Measurements from ENCODE around the gene CRABP1. TPM values are rescaled to one million over a fixed set of nuclear protein-coding genes. Genes with fewer than 3 reads are reported as not detected.
A peak's percentile ranks its signal among the peaks of the same experiment; 100 is the strongest.

Gene CRABP1
- total RNA-seq (2021) (not detected in 2 replicates), Bru-seq, nascent RNA (not detected), BruChase-seq, experiment 1, labeled RNA remaining after a 2-hour chase (percentile 7 among the genes with signal in this experiment), BruChase-seq, experiment 2, labeled RNA remaining after a 6-hour chase (not detected)
- long read RNA-seq: 0 reads

DNA sequence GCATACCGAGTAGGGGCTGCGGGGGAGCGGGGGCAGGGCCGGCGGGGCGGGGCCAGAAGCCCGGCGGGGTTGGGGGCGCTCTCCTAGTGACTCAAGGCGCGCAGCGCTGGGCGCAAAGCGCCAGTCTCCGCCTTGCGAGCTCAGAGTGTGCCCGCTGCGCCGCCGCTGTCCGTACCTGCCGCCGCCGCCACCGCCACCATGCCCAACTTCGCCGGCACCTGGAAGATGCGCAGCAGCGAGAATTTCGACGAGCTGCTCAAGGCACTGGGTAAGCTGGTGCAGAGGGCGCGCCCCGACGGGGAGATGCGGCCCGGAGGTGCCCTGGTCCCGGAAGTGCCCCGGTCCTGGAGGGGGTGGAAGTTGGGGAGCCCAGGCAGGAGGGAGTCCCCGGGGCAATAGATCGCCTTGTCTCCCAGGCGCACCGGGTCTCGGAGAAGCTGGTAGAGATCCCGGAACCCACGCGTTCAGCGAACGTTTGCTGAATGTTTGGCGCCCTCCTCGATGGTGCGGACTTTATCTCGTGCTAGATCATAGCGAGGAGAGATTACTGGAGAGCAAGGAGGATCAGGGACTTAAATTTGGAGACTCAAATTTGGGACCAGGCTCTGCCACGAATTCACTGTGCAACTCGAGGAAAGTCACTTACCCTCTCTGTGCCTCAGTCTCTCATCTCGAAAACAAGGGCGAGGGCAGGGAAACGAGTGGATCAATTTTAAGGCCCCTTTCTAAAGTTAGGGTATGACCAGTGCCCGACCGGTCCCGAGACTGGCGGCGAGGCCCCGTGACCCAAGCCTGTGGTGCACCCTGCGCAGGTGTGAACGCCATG, at the start of gene CRABP1:
CRABP1 (plus strand) TSS at position 123 of the 826 bp plus-strand sequence; CDS start at position 199, 76 bp downstream.
- Histone ChIP-seq H3K9me3 (ENCODE audit: insufficient read depth, low read depth) (no peaks in the 10 kb centered on the region), H3K4me2 (no peak within 1 kb of the TSS), H3K36me3 (ENCODE audit: low read depth) (no peaks in the 10 kb centered on the region), H3F3A (ENCODE audit: insufficient read depth, low read depth) (no peaks in the 10 kb centered on the region), H3K4me1 (replicated peaks; ENCODE audit: insufficient read depth) (no peaks in the 10 kb centered on the region), H3K9me2 (ENCODE audit: insufficient read depth) (no peaks in the 10 kb centered on the region), H2AFZ (no peak within 1 kb of the TSS), H3K79me2 (ENCODE audit: low read depth) (no peaks in the 10 kb centered on the region), H3K27ac (no peak within 1 kb of the TSS), H3K27me3 (ENCODE audit: insufficient read depth, low read depth) (peaks cover 84% of the 10 kb centered on the region), H3K4me3 (no peak within 1 kb of the TSS), H4K20me1 (ENCODE audit: insufficient read depth) (no peaks in the 10 kb centered on the region)
- POLR2A ChIA-PET (ENCODE audit: unreplicated experiment): no interaction called here
- CTCF ChIA-PET: no interaction called here
- no TSS peak for BruUV-seq (replicated peaks)
- intact Hi-C loops (cut with micrococcal nuclease; ENCODE audit: unreplicated experiment): no loop called here
- no peak for TF ChIP-seq EZH2 (IDR thresholded peaks at IDR 0.05; ENCODE audit: low read depth)
- TF ChIP-seq, protein P1, sequence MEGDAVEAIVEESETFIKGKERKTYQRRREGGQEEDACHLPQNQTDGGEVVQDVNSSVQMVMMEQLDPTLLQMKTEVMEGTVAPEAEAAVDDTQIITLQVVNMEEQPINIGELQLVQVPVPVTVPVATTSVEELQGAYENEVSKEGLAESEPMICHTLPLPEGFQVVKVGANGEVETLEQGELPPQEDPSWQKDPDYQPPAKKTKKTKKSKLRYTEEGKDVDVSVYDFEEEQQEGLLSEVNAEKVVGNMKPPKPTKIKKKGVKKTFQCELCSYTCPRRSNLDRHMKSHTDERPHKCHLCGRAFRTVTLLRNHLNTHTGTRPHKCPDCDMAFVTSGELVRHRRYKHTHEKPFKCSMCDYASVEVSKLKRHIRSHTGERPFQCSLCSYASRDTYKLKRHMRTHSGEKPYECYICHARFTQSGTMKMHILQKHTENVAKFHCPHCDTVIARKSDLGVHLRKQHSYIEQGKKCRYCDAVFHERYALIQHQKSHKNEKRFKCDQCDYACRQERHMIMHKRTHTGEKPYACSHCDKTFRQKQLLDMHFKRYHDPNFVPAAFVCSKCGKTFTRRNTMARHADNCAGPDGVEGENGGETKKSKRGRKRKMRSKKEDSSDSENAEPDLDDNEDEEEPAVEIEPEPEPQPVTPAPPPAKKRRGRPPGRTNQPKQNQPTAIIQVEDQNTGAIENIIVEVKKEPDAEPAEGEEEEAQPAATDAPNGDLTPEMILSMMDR (conservative IDR thresholded peaks at IDR 0.05): no peak
- no peak for DNase-seq

DNA sequence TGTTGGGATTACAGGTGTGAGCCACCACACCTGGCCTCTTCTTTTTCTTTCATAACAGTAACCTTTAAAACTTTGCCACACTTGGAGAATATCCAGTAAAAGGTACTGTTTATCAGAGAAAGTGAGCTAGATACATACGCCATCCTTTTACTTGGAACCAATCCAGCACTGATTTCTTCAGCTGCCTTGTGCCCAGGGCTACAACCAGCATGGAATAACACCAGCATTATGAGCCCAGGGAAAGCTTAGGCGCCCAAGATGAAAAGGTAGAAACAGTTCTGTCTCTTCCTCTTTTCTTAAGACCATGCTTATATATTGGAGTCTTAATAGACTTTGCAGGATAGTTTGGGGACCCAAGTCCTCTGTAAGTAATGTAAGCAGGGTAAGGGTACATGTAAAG, 49.1 kb upstream of the CRABP1 start:
- no peaks in the 10 kb centered on the region for H3K79me2 ChIP-seq (ENCODE audit: low read depth)
- no peak overlapping the region for H3K4me3 ChIP-seq
- peaks cover 20% of the 10 kb centered on the region for H3K4me1 ChIP-seq (replicated peaks; ENCODE audit: insufficient read depth)
- POLR2A ChIA-PET (ENCODE audit: unreplicated experiment): interaction anchor here (0.6 kb wide), 1 partner anchor 147 kb away, joined by 3 read pairs; the partner anchor contains the start of gene IREB2
- H3K9me3 ChIP-seq (ENCODE audit: insufficient read depth, low read depth): no peaks in the 10 kb centered on the region
- H3K36me3 ChIP-seq (ENCODE audit: low read depth): peaks cover 34% of the 10 kb centered on the region
- no TSS peak for BruUV-seq (replicated peaks)
- DNase-seq: no peak
- peak overlapping the region; percentile 54 for H3K4me2 ChIP-seq
- no peaks in the 10 kb centered on the region for H3K27me3 ChIP-seq (ENCODE audit: insufficient read depth, low read depth)
- H3K27ac ChIP-seq: peak overlapping the region; percentile 32
- peaks cover 22% of the 10 kb centered on the region for H3F3A ChIP-seq (ENCODE audit: insufficient read depth, low read depth)
- intact Hi-C loops (cut with micrococcal nuclease; ENCODE audit: unreplicated experiment): no loop called here
- no peaks in the 10 kb centered on the region for H4K20me1 ChIP-seq (ENCODE audit: insufficient read depth)
- no peak for TF ChIP-seq EZH2 (IDR thresholded peaks at IDR 0.05; ENCODE audit: low read depth)
- TF ChIP-seq, protein P1 (conservative IDR thresholded peaks at IDR 0.05): no peak
- CTCF ChIA-PET: interaction anchor here (0.6 to 0.7 kb wide), 2 partner anchors 9 to 69 kb away, joined by 3 to 8 read pairs; partner anchors contain the start of gene SKIC8
- H3K9me2 ChIP-seq (ENCODE audit: insufficient read depth): no peaks in the 10 kb centered on the region
- no peak overlapping the region for H2AFZ ChIP-seq

DNA sequence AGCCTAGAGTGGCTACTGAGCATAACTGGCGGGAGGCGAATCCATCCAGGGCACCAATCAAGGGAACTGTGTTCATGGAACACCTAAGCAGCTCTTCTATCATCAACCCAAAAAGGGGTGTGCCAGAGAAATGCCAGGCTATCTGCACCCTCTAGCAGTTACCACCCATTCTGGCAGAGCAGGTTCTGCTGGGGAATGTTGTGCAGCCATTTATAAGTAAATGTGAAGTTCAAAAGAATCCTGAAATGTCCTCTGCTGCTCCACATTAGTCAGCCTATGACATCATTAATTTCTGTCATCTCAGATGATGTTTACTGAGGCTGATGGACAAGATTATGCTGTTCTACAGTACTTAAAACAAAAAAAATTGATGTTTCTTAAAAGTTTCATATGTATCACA, 48.5 kb upstream of the CRABP1 start:
- no peak overlapping the region for H3K4me3 ChIP-seq
- H3K79me2 ChIP-seq (ENCODE audit: low read depth): peaks cover 4% of the 10 kb centered on the region
- H3K36me3 ChIP-seq (ENCODE audit: low read depth): peaks cover 31% of the 10 kb centered on the region; the same call in 1 of the 2 replicates
- DNase-seq: peak; percentile 69 to 86
- H3K27ac ChIP-seq: peak overlapping the region; percentile 34
- peaks cover 20% of the 10 kb centered on the region for H3K4me1 ChIP-seq (replicated peaks; ENCODE audit: insufficient read depth)
- intact Hi-C loops (cut with micrococcal nuclease; ENCODE audit: unreplicated experiment): no loop called here
- CTCF ChIA-PET: interaction anchor here (0.7 kb wide), 1 partner anchor 8 kb away, joined by 8 read pairs; the partner anchor contains the start of gene SKIC8
- H3K9me3 ChIP-seq (ENCODE audit: insufficient read depth, low read depth): no peaks in the 10 kb centered on the region
- POLR2A ChIA-PET (ENCODE audit: unreplicated experiment): interaction anchor here (0.6 kb wide), 1 partner anchor 146 kb away, joined by 3 read pairs; the partner anchor contains the start of gene IREB2
- TF ChIP-seq, protein P1 (conservative IDR thresholded peaks at IDR 0.05): no peak
- TF ChIP-seq EZH2 (IDR thresholded peaks at IDR 0.05; ENCODE audit: low read depth): no peak
- no peaks in the 10 kb centered on the region for H3K9me2 ChIP-seq (ENCODE audit: insufficient read depth)
- no TSS peak for BruUV-seq (replicated peaks)
- no peaks in the 10 kb centered on the region for H4K20me1 ChIP-seq (ENCODE audit: insufficient read depth)
- H3K4me2 ChIP-seq: peak overlapping the region; percentile 54
- no peak overlapping the region for H2AFZ ChIP-seq
- peaks cover 22% of the 10 kb centered on the region for H3F3A ChIP-seq (ENCODE audit: insufficient read depth, low read depth)
- no peaks in the 10 kb centered on the region for H3K27me3 ChIP-seq (ENCODE audit: insufficient read depth, low read depth)

Measured in PC-9 (cell line).